Measurements from ENCODE around the gene VPS9D1. TPM values are rescaled to one million over a fixed set of nuclear protein-coding genes. Genes with fewer than 3 reads are reported as not detected.

Gene VPS9D1
- total and polyA plus RNA-seq, 2 of the 4 experiments (the other 2 are of a cell fraction): 1.8 to 20.3 TPM

GRCh38 chr16:89732142-89732917 lies 11.6 kb upstream of the VPS9D1 start:
- ChIA-PET CTCF (no interaction called here), POLR2A (ENCODE audit: unreplicated experiment) (no interaction called here)
- DNase-seq (no peak), ATAC-seq (ENCODE audit: low read depth) (no peak)
- Histone ChIP-seq H4K8ac (ENCODE audit: low read depth in 2 of 2, low read length in 2 of 2) (no peak overlapping the region), H3K14ac (replicated peaks; ENCODE audit: low read depth, low read length) (no peak overlapping the region), H3K4me1 (ENCODE audit: control insufficient read depth, insufficient read depth, low read length) (no peaks in the 10 kb centered on the region), H3K9me3 (ENCODE audit: control insufficient read depth, insufficient read depth, low read length) (no peaks in the 10 kb centered on the region), H2BK15ac (ENCODE audit: low read depth, low read length) (no peak overlapping the region), H4K20me1 (ENCODE audit: insufficient read depth, low read length) (no peaks in the 10 kb centered on the region; the same call in none of the 2 replicates), H4K91ac (ENCODE audit: insufficient read depth, low read depth, low read length) (no peak overlapping the region), H3K4me2 (ENCODE audit: low read depth, low read length) (no peak overlapping the region), H2AK9ac (replicated peaks; ENCODE audit: low read depth, low read length, poor library complexity) (no peak overlapping the region), H2BK120ac (ENCODE audit: low read depth, low read length) (no peak overlapping the region), H2AK5ac (ENCODE audit: low read depth, low read length) (no peak overlapping the region), H2BK20ac (ENCODE audit: low read depth, low read length) (no peak overlapping the region), H2BK5ac (ENCODE audit: low read depth, low read length, poor library complexity, severe bottlenecking) (no peak overlapping the region), H3K56ac (ENCODE audit: extremely low read depth, insufficient read depth, low read length) (no peak overlapping the region), H3K9ac (ENCODE audit: low read depth, low read length) (no peak overlapping the region), H3K9me1 (ENCODE audit: insufficient read depth, low read length) (no peaks in the 10 kb centered on the region), H3K4me3 (ENCODE audit: insufficient read depth, low read depth, low read length) (no peak overlapping the region), H3K18ac (ENCODE audit: low read depth, low read length) (no peak overlapping the region), H3K27me3 (ENCODE audit: control insufficient read depth, insufficient read depth, low read length) (no peaks in the 10 kb centered on the region), H3K36me3 (ENCODE audit: control insufficient read depth, insufficient read depth, low read length) (peaks cover 71% of the 10 kb centered on the region), H3K79me1 (ENCODE audit: low read depth in 1 of 2, low read length in 2 of 2) (peaks cover 8 to 36% of the 10 kb centered on the region in 2 experiments), H4K5ac (ENCODE audit: low read depth, low read length) (no peak overlapping the region), H3K4ac (ENCODE audit: low read depth, low read length) (no peak overlapping the region), H2AFZ (replicated peaks; ENCODE audit: low read length, poor library complexity) (no peak overlapping the region), H3K27ac (ENCODE audit: insufficient read depth, low read length) (no peak overlapping the region), H3K23ac (ENCODE audit: low read depth, low read length) (no peak overlapping the region)
- no peak for TF ChIP-seq ELK1 (IDR thresholded peaks at IDR 0.05; ENCODE audit: borderline replicate concordance, low read depth, low read length)
- TF ChIP-seq BHLHE40 (IDR thresholded peaks at IDR 0.05; ENCODE audit: low read depth, low read length): no peak
- no peak for TF ChIP-seq MAFK (IDR thresholded peaks at IDR 0.05; ENCODE audit: low read depth, low read length)
- no peak for TF ChIP-seq CHD1 (IDR thresholded peaks at IDR 0.05; ENCODE audit: low read depth, low read length)
- no peak for TF ChIP-seq USF2 (IDR thresholded peaks at IDR 0.05; ENCODE audit: low read depth, low read length)
- TF ChIP-seq RFX5 (IDR thresholded peaks at IDR 0.05; ENCODE audit: low read depth, low read length): no peak
- TF ChIP-seq MAZ (IDR thresholded peaks at IDR 0.05; ENCODE audit: borderline replicate concordance, low read depth, low read length): no peak
- TF ChIP-seq CTCF (conservative IDR thresholded peaks at IDR 0.05; ENCODE audit: low read depth, low read length): no peak
- no peak for TF ChIP-seq SMC3 (IDR thresholded peaks at IDR 0.05; ENCODE audit: low read depth, low read length)
- TF ChIP-seq NFE2L2 (IDR thresholded peaks at IDR 0.05; ENCODE audit: low read depth, low read length): no peak
- intact Hi-C loops (cut with micrococcal nuclease): no loop called here
- no TSS peak for BruUV-seq (replicated peaks)
- WGBS, 2 experiments (ENCODE audit: extremely low coverage in 2 of 2, insufficient read length in 1 of 2): 96% methylated on average over 11 of the region's 24 CpGs; no CpG with 5 or more reads in 1 of the 2 experiments
- in situ Hi-C loops (cut with MboI; ENCODE audit: low sequenced_read_pairs): no loop called here
- dilution Hi-C loops (cut with HindIII; ENCODE audit: low sequenced_read_pairs, unreplicated experiment): no loop called here

All from IMR-90 (cell line).